ENCODE data around the gene CAPZB.
"Not testable (repeated sequence)": the region's sequence is repeated elsewhere in the genome, so short reads cannot be mapped to it uniquely, and the experiment has no call there.

Gene CAPZB

DNA sequence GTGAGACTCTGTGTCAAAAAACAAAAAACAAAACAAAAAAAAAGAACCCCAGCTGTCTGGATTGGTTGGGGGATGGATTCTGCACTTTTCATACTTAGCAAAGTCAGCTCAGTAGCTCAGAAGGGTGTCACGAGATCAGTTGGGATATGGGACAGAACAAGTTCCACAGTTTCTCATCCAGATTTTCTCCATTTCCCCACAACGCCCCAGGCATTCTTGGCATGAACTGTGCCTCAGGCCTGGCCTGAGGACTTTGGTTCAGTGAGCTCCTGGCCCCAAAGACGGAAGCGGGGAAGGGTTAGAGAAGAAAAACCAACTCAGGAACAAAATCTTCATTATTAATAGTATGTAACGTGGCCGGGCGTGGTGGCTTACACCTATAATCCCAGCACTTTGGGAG is 175.3 kb downstream of the CAPZB start:
- no peak for DNase-seq (ENCODE audit: low read depth)

DNA sequence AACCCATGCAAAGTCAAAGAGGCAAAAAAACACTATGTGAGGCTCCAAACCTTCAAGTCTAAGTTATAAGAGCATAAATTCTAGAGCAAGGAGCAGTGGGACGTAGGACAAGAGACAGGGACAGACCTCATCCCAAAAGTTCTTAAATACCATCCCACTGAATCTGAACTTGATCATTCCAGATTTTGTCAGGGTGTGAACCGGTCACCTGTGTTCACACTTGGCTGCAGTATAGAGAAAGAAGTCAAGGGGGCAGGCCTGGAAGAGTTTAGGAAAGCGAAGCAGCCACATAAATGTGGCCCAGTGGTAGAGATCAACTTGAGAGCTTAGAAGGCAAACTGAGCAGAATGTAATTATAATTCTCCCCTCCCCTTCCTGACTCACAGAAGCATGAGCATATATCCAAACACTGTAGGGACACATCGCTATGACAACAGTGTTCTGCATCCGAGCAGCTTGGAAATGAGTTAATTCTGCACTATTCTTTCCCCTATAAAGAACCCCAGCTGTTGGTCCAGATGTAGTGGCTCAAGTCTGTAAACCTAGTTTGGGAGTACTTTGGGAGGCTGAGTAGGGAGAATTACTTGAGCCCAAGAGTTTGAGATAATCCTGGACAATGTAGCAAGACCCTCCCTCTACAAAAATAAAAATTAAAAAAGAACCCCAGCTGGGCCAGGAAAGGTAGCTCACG is 176.1 kb downstream of the CAPZB start:
- no peak for DNase-seq (ENCODE audit: low read depth)

DNA sequence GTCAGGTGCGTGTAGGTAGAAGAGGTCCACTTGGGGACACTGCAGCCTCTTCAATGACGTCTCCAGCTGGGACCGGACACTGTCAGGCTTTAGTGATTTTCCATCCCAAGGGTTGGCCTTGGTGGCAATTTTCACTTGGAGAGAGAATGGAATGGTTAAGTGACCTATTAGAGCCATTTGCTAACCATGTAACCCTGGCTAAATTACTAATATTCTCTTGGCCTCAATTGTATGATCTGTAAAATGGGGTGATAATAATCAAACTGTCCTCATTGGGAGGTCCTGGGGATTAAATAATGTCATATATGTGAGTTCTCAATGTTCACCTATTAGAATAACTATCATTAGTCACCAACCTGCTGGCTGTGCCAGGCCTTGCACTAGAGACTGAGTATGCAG is 176.8 kb downstream of the CAPZB start:
- DNase-seq (ENCODE audit: low read depth) = no peak

DNA sequence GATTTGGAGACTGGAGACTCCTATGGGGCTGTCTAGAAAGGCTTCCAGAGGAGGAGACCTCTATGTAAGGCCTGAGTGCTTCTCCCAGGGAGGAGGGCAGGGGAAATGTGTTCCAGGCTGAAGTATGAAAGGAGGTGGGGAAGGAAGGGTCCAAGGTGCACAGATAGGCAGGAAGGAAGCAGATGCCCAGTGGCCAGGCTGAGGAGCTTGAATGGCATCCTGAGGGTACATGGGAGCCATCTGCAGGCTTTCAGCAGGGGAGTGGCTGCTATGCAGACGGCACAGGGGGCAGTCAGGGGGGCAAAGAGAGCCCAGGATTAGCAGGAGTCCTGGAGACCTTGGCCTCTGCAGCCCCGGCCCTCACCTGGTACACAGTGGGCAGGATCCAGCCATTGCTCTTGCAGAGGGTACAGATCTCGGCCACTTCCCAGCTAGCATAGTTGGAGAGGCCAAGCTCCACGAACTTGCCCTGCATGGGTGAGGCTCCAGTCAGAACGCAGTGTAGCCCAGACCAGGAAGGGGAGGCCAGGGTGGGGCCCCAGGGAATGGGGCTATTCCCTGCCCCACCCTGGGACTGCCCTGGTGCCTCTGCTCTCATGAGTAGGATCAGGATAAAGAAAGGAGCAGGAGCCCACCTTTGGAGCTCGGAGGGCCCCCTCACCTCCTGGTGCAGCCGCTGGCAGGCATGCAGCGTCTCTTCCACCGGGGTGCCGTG is 177.4 kb downstream of the CAPZB start:
- DNase-seq (ENCODE audit: low read depth) = no peak

DNA sequence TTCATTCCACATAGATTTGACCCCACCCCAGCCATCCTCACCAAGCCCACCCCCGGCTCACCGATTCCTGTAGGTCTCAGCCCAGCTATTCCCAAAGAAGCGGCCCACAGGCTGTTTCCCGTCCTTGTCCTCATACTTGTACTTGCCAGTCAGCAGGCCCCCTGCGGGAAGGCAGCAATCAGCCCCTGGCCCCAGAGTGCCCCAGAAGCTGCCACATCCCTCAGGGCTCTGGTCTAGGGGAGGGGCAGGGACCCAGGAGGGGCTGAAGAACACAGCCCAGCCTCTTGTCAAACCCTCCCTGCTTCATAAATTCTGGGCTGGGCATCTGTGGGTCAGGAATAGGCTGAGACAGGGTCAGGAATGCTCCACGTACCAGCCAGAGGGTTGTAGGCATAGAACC is 178.4 kb downstream of the CAPZB start:
- DNase-seq (ENCODE audit: low read depth) = no peak

DNA sequence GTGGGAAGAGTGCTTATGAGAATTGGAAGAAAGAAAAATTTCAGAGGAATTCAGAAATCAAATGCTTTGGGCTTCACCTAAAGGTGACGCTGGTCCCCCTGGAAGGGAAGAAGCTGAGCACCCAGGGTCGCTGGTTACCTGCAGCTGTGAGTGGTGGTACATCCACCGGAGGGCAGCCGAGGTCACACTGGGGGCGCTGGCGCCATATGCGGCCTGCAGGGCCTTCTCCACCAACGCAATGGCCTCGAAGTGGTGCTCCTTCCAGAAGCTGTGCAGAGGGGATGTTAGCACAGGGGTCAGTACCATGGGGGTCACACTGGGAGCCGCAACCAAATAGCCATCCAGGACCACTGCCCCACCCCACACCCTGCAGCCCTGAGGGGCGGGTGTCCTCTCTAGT is 179.5 kb downstream of the CAPZB start:
- DNase-seq (ENCODE audit: low read depth) = no peak

DNA sequence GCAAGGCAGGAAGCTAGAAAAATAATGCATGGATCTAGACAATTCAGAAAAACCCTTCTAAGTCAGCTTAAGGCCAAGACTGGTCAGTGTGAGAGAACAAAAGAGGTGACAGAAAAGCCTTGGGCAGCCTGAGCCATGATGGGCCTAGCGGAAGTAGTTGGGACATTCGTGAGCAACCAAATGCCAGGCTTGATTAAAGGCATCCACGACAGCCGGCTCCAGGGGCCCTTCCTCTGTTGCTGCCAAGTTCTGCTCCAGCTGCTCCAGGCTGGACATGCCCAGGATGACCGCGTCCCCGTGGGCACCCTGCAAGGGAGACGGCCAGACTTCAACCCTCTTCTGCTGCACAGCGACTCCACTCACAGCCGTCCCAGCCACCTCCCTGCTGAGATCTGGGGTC is 181.3 kb downstream of the CAPZB start:
- DNase-seq (ENCODE audit: low read depth) = not testable (repeated sequence)

DNA sequence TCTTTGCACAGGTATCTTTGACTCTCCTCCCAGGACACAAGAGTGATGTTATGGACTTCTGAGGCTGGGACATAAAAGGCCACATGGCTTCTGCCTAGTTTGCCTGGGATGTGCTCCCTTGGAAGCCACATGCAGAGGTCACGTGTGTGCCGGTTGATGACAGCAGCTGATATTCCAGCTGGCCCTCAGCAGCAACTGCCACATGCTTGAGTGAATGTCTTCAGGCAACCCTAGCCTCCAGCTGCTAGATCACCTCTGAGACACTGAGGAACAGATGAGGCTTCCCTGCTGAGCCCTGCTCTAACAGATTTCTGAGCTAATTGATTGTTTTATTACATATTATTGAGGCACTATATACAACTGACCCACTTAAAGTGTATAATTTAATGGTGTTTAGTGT is 185.1 kb downstream of the CAPZB start:
- no peak for DNase-seq (ENCODE audit: low read depth)

DNA sequence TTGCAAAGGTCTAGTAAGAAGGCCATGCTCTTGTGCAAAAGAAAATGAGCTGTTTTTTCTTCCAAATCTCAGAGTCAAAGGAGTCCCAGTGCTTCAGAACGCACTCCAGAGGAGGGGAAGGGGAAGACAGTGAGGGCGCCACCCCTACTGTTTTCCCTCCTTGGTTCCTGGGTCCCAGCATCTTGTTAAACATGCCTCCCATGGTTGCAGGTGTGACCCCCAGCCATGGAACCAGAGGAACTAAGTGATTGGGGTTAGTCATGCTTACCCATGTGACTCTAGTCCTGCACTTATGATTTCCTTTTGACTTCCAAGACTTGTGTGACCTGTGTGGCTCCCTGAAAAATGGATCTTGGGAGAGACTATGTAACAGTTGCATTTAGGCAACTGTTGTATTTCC is 190.7 kb downstream of the CAPZB start:
- no peak for DNase-seq (ENCODE audit: low read depth)

DNA sequence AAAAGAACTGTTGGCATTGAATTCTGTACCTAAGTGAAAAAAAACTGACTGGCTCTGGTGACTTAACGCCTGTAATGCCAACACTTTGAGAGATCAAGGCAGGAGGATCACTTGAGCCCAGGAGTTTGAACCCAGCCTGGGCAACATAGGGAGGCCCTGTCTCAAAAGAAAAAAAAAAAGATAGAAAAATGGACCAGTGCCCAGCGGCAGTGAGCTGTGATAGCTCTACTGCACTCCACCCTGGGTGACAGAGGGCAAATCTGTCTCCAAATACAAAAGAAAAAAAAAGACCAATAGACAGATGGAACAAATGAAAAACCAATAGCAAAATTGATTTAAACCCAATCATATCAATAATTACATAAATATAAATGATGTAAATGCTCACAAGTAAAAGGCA is 196.1 kb downstream of the CAPZB start:
- no peak for DNase-seq (ENCODE audit: low read depth)

All from stimulated activated CD8-positive, alpha-beta memory T cell treated with anti-CD3 and anti-CD28 coated beads, Interleukin-7, amount 100 ng/mL, for 24 hours (primary cell).